K562 (cell line): ENCODE measurements around the gene NARF. TPM values are rescaled to one million over a fixed set of nuclear protein-coding genes. Genes with fewer than 3 reads are reported as not detected.

Source experiments
- BHLHE40 ChIP-seq: IDR thresholded peaks from 2 replicates; pipeline ENCODE4 v1.6.1; 2011; ENCODE audit warnings: low read length, improper control_type of control experiment
- BRF1 ChIP-seq: IDR thresholded peaks from 3 replicates; pipeline ENCODE4 v1.6.1; 2011; ENCODE audit warnings: borderline replicate concordance, mild to moderate bottlenecking; ENCODE audit not compliant: insufficient read length; ENCODE audit errors: extremely low read depth
- EP300 ChIP-seq: IDR thresholded peaks from 2 replicates; pipeline ENCODE4 v1.6.1; 2012; ENCODE audit warnings: low read length, improper control_type of control experiment
- FOXK2 ChIP-seq, 2 experiments: fragments of 450-650 bp; IDR thresholded peaks in 1 of 2; conservative IDR thresholded peaks in 1 of 2; 2 replicates each; pipeline ENCODE4 v1.6.1; 2016; ENCODE audit warnings: low read depth in 2 of 2, mild to moderate bottlenecking in 1 of 2
- KAT7 ChIP-seq: sonication (generic); formaldehyde crosslinking; IDR thresholded peaks from 2 replicates; pipeline ENCODE4 v1.8.0; 2022; ENCODE audit warnings: missing genetic modification reagents, mild to moderate bottlenecking, borderline replicate concordance
- MTA1 ChIP-seq: fragments of 450-650 bp; IDR thresholded peaks from 2 replicates; pipeline ENCODE4 v1.6.1; 2017; ENCODE audit warnings: borderline replicate concordance
- NCOA6 ChIP-seq: fragments of 450-650 bp; IDR thresholded peaks from 2 replicates; pipeline ENCODE4 v1.6.1; 2017; ENCODE audit warnings: mild to moderate bottlenecking
- NRF1 ChIP-seq, 2 experiments: fragments of 450-650 bp; IDR thresholded peaks in 1 of 2; conservative IDR thresholded peaks in 1 of 2; 2 replicates each; pipeline ENCODE4 v1.6.1; 2014; ENCODE audit warnings: mild to moderate bottlenecking in 2 of 2
- POLR3A ChIP-seq: IDR thresholded peaks from 2 replicates; pipeline ENCODE4 v1.6.1; 2011; ENCODE audit warnings: borderline replicate concordance, mild to moderate bottlenecking, moderate library complexity; ENCODE audit not compliant: insufficient read length, insufficient read depth; ENCODE audit errors: extremely low read depth
- PURB ChIP-seq: sonication (generic); formaldehyde crosslinking; IDR thresholded peaks from 2 replicates; pipeline ENCODE4 v1.9.0; 2021; ENCODE audit warnings: low read depth, mild to moderate bottlenecking, missing genetic modification reagents
- TCF3 ChIP-seq: sonication (generic); formaldehyde crosslinking; IDR thresholded peaks from 2 replicates; pipeline ENCODE4 v1.4.0; 2020; ENCODE audit warnings: mild to moderate bottlenecking, missing genetic modification reagents
- U2AF2 ChIP-seq: fragments of 200-400 bp; formaldehyde crosslinking; optimal IDR thresholded peaks from 2 replicates; pipeline ENCODE3; 2017; ENCODE audit warnings: low read depth, mild to moderate bottlenecking, low read length
- XRCC5 ChIP-seq: fragments of 200-400 bp; formaldehyde crosslinking; IDR thresholded peaks from 2 replicates; pipeline ENCODE4 v1.6.1; 2017; ENCODE audit warnings: low read depth, mild to moderate bottlenecking, low read length
- ZEB2 ChIP-seq: fragments of 450-650 bp; IDR thresholded peaks from 2 replicates; pipeline ENCODE4 v1.6.1; 2016
- ZNF140 ChIP-seq: fragments of 250-450 bp; sonication (Bioruptor Pico); IDR thresholded peaks from 2 replicates; pipeline ENCODE4 v1.8.0; 2021; ENCODE audit warnings: moderate library complexity, mild to moderate bottlenecking, inconsistent platforms
- ZNF197 ChIP-seq: fragments of 200-800 bp; sonication (Bioruptor generic); IDR thresholded peaks from 2 replicates; pipeline ENCODE4 v1.6.1; 2016; ENCODE audit warnings: low read depth, missing genetic modification characterization, missing compliant biosample characterization
- polyA plus RNA-seq, 8 experiments: library from polyadenylated mRNA; depleted of rRNA in 4 of 8; stranded (reverse) in 5 of 8; unstranded in 3 of 8; fragments of >200 nt; fragmentation: Nextera tagmentation in 2 of 8; fragmentation: Illumina TruSeq in 1 of 8; extraction: Ambion mirVana in 2 of 8; extraction: Trizol in 1 of 8; gene quantifications; 2 replicates each; pipeline versions ENCODE4 v1.2.1 to v1.2.3, GENCODE V29; 2011 to 2014; ENCODE audit warnings: inconsistent platforms in 1 of 8, missing spikeins in 1 of 8
- total RNA-seq, 7 experiments: library from RNA; depleted of rRNA in 6 of 7; stranded (reverse); fragments of >200 nt in 6 of 7; fragmentation: Illumina TruSeq in 2 of 7; extraction: Trizol in 2 of 7; gene quantifications; 2 replicates each; pipeline versions ENCODE4 v1.2.1 to v1.2.3, GENCODE V29; 2011 to 2021; ENCODE audit warnings: low replicate concordance in 1 of 7
- TF ChIP-seq, protein P1 (sequence below): fragments of 450-650 bp; IDR thresholded peaks from 2 replicates; pipeline ENCODE4 v1.7.1; 2018; ENCODE audit warnings: mild to moderate bottlenecking, low read depth; ENCODE audit not compliant: partially characterized antibody
- TF ChIP-seq, protein P2 (sequence below): fragments of 250-450 bp; sonication (Bioruptor Pico); IDR thresholded peaks from 2 replicates; pipeline ENCODE4 v1.9.0; 2021; ENCODE audit warnings: mild to moderate bottlenecking
- TF ChIP-seq, protein P3 (sequence below): conservative IDR thresholded peaks from 2 replicates; pipeline ENCODE4 v1.6.1; 2011; ENCODE audit warnings: low read depth, mild to moderate bottlenecking, low read length; ENCODE audit not compliant: control insufficient read depth
- TF ChIP-seq, protein P4 (sequence below): fragments of 450-650 bp; formaldehyde crosslinking; conservative IDR thresholded peaks from 2 replicates; pipeline ENCODE4 v1.4.0; 2022; ENCODE audit warnings: mild to moderate bottlenecking, missing genetic modification characterization

Gene NARF
- total and polyA plus RNA-seq, 9 of the 15 experiments (the other 6 are each of a cell fraction or from before 2014, with no cell fraction given), result 60.4 to 423 (median 132) TPM

DNA sequence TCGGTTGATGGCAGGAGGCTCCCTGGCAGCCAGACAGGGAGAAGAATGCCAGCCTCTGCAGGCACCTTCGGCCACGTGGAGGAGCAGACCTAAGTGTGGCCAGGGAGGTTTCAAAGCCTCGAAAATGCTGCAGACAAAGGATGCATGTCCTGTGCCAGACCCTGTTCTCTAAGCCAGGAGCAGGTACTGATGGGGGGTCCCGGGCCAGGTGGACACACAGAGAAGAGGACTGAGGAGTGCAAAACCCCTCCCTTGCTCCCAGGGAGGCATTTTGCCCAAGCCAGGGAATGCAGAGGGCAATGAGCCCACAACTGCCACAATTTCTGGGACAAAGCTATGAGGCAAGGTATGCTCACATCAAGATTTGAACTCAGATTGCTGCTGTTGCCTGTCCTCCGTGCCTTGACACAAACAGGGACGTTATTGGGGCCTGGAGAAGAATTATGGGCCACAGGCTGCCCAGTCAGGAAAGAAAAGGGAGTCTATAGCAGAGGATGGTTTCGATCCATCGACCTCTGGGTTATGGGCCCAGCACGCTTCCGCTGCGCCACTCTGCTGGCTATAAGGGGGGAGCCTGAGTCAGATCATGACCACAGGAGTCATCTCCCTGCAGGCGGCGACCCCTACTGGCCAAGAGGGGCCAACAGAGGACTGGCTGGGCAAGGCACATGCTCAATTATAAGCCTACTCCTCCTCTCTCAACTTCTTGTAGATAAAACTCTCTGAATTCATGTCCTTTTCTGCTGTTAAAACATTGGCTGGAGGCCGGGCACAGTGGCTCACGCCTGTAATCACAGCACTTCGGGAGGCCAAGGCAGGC, 35.9 kb downstream of the NARF start (continued):
- TF ChIP-seq, protein P1, sequence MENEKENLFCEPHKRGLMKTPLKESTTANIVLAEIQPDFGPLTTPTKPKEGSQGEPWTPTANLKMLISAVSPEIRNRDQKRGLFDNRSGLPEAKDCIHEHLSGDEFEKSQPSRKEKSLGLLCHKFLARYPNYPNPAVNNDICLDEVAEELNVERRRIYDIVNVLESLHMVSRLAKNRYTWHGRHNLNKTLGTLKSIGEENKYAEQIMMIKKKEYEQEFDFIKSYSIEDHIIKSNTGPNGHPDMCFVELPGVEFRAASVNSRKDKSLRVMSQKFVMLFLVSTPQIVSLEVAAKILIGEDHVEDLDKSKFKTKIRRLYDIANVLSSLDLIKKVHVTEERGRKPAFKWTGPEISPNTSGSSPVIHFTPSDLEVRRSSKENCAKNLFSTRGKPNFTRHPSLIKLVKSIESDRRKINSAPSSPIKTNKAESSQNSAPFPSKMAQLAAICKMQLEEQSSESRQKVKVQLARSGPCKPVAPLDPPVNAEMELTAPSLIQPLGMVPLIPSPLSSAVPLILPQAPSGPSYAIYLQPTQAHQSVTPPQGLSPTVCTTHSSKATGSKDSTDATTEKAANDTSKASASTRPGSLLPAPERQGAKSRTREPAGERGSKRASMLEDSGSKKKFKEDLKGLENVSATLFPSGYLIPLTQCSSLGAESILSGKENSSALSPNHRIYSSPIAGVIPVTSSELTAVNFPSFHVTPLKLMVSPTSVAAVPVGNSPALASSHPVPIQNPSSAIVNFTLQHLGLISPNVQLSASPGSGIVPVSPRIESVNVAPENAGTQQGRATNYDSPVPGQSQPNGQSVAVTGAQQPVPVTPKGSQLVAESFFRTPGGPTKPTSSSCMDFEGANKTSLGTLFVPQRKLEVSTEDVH, result peak; percentile 63
- peak; percentile 82 for TF ChIP-seq BRF1
- TF ChIP-seq U2AF2, result no peak
- peak; percentile 96 for TF ChIP-seq XRCC5
- peak; percentile 78 for TF ChIP-seq BHLHE40
- no peak; the same call in 1 of the 2 replicates for TF ChIP-seq KAT7
- TF ChIP-seq ZNF140 (CRISPR knock-in tag), result no peak
- TF ChIP-seq FOXK2 (conservative IDR thresholded peaks at IDR 0.05 in 1 of 2, IDR thresholded peaks at IDR 0.05 in 1 of 2; ENCODE audit: low read depth in 2 of 2), result peak; percentile 51 to 80; a peak in 3 of 4 replicates
- TF ChIP-seq ZNF197 (CRISPR knock-in tag), result 0 out of 2 replicates have a peak, but pooled peaks have one; percentile 52
- no peak for TF ChIP-seq NCOA6
- TF ChIP-seq, protein P2, sequence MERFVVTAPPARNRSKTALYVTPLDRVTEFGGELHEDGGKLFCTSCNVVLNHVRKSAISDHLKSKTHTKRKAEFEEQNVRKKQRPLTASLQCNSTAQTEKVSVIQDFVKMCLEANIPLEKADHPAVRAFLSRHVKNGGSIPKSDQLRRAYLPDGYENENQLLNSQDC (CRISPR knock-in tag), result 0 out of 2 replicates have a peak, but pooled peaks have one; percentile 65
- TF ChIP-seq, protein P3, sequence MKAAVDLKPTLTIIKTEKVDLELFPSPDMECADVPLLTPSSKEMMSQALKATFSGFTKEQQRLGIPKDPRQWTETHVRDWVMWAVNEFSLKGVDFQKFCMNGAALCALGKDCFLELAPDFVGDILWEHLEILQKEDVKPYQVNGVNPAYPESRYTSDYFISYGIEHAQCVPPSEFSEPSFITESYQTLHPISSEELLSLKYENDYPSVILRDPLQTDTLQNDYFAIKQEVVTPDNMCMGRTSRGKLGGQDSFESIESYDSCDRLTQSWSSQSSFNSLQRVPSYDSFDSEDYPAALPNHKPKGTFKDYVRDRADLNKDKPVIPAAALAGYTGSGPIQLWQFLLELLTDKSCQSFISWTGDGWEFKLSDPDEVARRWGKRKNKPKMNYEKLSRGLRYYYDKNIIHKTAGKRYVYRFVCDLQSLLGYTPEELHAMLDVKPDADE, result peak; percentile 96
- TF ChIP-seq, protein P4, sequence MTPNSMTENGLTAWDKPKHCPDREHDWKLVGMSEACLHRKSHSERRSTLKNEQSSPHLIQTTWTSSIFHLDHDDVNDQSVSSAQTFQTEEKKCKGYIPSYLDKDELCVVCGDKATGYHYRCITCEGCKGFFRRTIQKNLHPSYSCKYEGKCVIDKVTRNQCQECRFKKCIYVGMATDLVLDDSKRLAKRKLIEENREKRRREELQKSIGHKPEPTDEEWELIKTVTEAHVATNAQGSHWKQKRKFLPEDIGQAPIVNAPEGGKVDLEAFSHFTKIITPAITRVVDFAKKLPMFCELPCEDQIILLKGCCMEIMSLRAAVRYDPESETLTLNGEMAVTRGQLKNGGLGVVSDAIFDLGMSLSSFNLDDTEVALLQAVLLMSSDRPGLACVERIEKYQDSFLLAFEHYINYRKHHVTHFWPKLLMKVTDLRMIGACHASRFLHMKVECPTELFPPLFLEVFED (CRISPR knock-in tag), result peak; percentile 74; the same call in 1 of the 2 replicates
- peak; percentile 70; the same call in 1 of the 2 replicates for TF ChIP-seq ZEB2
- TF ChIP-seq TCF3 (CRISPR knock-in tag), result peak; percentile 31
- TF ChIP-seq EP300, result peak; percentile 56; the same call in 1 of the 2 replicates
- TF ChIP-seq MTA1, result peak; percentile 90; the same call in 1 of the 2 replicates
- TF ChIP-seq PURB, result no peak
- TF ChIP-seq POLR3A, result peak; percentile 95
- peak; percentile 41 to 53; a peak in 3 of 4 replicates for TF ChIP-seq NRF1 (conservative IDR thresholded peaks at IDR 0.05 in 1 of 2, IDR thresholded peaks at IDR 0.05 in 1 of 2)
